GF-D8 (cell line): ENCODE results near the gene PLEKHA6.
"Not testable (repeated sequence)": the region's sequence is repeated elsewhere in the genome, so short reads cannot be mapped to it uniquely, and the experiment has no call there.

Source experiments
- DNase-seq: peaks from one replicate; lab custom pipeline; 2025; lab: John Stamatoyannopoulos, UW

The PLEKHA6 gene

GRCh38 chr1:204310970-204311369, 48.8 kb downstream of the PLEKHA6 start:
- not testable (repeated sequence) for DNase-seq

GRCh38 chr1:204308023-204308628, 51.6 kb downstream of the PLEKHA6 start:
- no peak for DNase-seq

- DNase-seq, result no peak
Observed at GRCh38 chr1:204307334-204307883, 52.3 kb downstream of the PLEKHA6 start.

GRCh38 chr1:204306076-204306475, 53.7 kb downstream of the PLEKHA6 start:
- no peak for DNase-seq

- no peak for DNase-seq
Observed at GRCh38 chr1:204304067-204304466, 55.7 kb downstream of the PLEKHA6 start.

GRCh38 chr1:204302769-204303168, 57.0 kb downstream of the PLEKHA6 start:
- DNase-seq, result no peak

GRCh38 chr1:204301171-204301957, 58.4 kb downstream of the PLEKHA6 start:
- no peak for DNase-seq

- no peak for DNase-seq
Observed at GRCh38 chr1:204299814-204300365, 59.8 kb downstream of the PLEKHA6 start.

- DNase-seq, result no peak
Observed at GRCh38 chr1:204296431-204296988, 63.2 kb downstream of the PLEKHA6 start.

GRCh38 chr1:204295671-204296070, 64.1 kb downstream of the PLEKHA6 start:
- no peak for DNase-seq

- DNase-seq, result no peak
Observed at GRCh38 chr1:204294357-204294756, 65.4 kb downstream of the PLEKHA6 start.

GRCh38 chr1:204293605-204294337, 66.0 kb downstream of the PLEKHA6 start:
- DNase-seq, result no peak

GRCh38 chr1:204292740-204293139, 67.0 kb downstream of the PLEKHA6 start:
- DNase-seq, result no peak

GRCh38 chr1:204289280-204289679, 70.4 kb downstream of the PLEKHA6 start:
- DNase-seq, result no peak

GRCh38 chr1:204288021-204288588, 71.6 kb downstream of the PLEKHA6 start:
- no peak for DNase-seq

- no peak for DNase-seq
Observed at GRCh38 chr1:204287466-204287891, 72.2 kb downstream of the PLEKHA6 start.

- DNase-seq, result peak; percentile 58
Observed at GRCh38 chr1:204286831-204287421, 72.8 kb downstream of the PLEKHA6 start.

- DNase-seq, result no peak
Observed at GRCh38 chr1:204286315-204286714, 73.4 kb downstream of the PLEKHA6 start.

GRCh38 chr1:204285436-204286305, 74.1 kb downstream of the PLEKHA6 start:
- no peak for DNase-seq

- DNase-seq, result no peak
Observed at GRCh38 chr1:204284929-204285328, 74.8 kb downstream of the PLEKHA6 start.
